A172 (cell line): ENCODE measurements around the gene BMPR2. TPM values are rescaled to one million over a fixed set of nuclear protein-coding genes. Genes with fewer than 3 reads are reported as not detected.
A peak's percentile ranks its signal among the peaks of the same experiment; 100 is the strongest.
"Not testable (repeated sequence)": the region's sequence is repeated elsewhere in the genome, so short reads cannot be mapped to it uniquely, and the experiment has no call there.

Experiments
- DNase-seq: peaks from one replicate; pipeline ENCODE4 v3.0.0-alpha.2; 2015; ENCODE audit warnings: low spot score
- total RNA-seq: library from RNA; depleted of rRNA; stranded (reverse); fragments of >200 nt; shearing (Covaris generic); gene quantifications from 2 replicates; pipeline ENCODE4 v1.2.3, GENCODE V29; 2014; rRNA removed

The BMPR2 gene
- total RNA-seq: 18.1 and 20.5 TPM in 2 replicates

DNA sequence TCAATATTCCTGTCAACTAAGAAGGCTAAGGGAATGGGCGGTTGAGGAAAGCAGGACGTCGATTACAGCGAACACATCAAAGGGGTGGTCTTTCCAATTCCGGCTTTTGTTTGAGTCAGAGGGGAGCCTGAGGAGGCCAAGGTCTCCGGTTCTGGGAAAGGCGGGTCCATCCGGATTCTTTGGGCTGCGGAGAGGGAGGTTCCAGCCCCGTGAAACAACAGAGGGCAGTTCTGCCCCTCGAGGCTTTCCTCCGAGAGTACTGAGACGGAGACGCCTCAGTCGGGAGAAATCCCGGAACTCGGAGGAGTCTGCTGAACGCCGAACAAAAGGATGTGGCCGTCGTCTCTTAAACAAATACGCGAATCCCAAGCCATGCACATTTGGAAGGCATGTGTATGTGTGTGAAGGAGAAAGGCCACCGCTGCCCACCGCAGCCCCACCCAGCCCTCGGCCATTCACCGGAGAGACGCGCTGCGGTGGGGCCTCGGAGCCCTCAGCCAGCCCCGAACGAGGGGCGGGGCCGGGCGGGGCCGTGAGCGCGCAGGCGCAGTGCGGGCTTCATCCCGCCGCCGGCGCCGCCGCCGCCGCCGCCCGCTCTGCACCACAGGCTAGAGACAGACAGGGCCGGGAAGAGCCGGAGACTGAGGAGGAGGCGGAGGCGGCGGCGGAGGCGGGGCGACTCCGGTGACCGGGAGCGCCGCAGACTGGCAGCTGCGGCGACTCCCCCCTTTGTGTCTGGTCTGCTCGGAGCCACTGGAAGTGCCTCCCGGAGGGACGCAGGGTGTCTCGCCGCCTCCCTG, at the start of gene BMPR2:
TSS of gene BMPR2 (plus strand) at position 719 of the 800 bp plus-strand sequence. CDS start 1,148 bp downstream, outside the sequence.
- DNase-seq: peak; percentile 85

DNA sequence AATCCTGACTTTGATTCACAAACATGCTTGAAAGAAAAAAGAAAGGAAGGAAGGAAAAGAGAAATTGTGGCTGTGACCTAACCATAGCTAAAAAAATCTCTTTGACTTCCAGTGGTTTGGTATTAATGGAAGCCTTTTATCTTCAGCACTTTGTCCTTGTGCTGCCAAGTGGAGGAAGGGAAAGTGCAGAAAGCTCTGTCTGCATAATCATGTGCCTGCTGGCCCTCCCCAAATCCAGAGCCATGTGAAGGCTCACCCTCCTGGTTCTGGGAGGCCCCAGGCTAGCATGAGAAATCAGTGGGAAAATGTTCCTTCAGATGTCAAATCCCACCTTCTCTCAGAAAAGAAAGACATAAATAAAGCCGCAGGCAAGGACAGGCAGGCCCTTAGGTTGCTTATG, 48.3 kb upstream of the BMPR2 start:
- DNase-seq: no peak

DNA sequence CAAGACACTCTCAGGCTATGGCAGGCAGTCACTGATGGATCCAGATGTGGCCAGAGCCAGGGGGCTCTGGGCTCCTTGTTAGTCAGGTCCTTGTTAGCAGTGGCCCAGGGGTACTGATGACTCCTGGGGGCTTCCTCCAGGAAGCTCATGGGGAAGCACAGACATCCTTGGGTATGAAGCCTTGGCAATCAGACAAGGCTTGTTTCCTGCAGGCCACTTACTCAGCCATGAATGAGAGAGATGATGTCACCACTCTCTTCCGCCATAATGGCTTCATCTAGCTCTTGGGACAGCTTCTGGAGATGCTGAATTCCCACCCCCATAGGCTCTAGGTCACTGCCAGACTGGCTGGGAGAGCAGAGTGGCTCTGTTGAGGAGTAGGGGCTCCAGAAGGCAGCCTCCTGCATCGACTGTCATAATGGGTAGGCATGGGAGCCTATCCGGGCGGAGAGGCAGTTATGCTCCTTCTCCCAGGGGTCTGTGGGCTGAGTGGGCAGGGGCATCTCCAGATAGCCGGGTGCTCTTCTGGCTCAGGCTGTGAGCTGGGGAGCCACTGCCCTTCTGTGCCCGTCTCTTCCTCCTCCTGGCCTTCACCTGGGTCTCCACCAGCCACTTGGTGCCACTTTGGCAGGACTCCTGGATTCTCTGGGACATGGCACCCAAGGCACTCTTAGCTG, 40.2 kb upstream of the BMPR2 start:
- DNase-seq: peak; percentile 23

DNA sequence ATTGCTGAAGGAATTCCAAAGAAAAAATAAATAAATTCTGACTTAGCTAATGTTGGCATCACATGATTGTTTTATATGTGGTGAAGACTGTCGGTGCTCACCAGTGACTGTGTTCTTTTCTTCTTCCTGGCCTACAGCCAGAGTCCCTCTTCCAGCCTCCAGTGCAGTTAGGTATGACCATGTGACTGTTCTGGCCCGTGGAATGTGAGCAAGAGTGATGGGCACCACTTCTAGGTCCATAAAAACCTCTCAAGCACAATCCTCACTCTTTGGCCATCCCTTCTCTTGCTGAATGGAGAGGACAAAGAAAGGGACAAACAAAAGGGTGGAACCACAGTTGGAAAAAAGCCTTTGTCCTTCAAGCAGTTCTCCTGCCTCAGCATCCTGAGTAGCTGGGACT, 39.0 kb upstream of the BMPR2 start:
- peak; percentile 14 for DNase-seq

DNA sequence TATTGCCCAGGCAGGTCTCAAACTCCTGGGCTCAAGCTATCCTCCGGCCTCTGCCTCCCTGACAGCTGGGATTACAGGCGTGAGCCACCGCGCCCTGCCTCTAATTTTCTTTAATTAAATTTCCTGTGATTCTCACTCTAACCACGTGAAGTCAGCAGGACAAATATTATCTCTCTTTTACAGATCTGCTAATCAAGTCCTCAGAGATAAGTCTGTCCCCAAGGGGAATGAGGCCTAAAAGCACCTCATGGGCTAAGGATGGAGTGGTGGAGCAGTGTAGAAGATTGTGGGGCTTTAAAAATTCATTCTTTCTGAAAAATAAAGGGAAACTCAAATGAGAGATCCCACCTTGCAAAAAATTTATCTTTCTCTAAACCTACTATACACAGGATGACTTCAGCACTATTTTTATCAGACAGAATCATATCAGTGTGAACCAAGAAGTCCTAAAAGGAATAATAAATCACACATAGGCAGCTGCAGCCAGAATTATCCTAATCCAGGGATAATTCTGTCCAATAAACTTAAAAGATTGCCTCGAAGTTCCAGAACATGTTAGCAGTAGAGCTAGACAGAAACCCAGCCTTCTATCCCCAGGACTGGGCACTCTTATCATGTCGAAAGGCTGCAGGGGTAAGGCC, 38.3 kb upstream of the BMPR2 start:
- no peak for DNase-seq

DNA sequence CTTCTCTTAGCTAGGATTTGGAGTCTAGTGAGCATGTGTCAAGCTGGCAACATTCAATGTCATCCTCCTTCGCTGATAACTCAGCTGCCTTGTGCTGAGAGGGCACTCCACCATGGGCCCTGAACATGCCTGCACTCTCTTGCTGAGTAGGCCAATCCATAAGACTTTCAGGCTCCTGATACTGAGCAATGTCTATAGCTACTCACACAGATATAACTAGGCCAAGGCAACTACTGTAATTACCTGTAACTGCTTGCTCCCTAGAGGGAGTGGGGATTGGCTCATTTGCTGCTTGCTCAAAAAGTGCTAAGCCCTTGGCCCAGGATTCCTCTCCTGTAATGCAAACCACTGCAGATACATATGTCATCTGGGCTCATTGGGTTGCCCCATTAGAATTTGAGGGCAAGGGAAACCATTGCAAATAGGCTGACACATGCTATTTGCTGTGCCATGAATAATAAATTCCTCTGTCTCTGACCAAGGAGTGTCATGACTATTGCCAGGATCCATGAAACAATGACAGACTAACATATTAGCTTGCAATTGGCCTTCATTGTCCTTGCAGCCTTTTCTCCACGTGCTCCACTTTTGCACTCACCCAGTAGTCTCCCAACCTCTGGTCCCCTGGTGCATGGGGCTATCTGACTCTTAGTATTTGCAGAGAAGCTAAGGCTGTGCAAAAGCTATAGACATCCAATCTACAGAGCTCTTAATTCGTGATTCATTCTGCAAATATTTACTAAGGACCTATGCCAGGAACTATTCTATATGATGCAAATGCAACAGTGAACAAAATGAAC, 36.9 kb upstream of the BMPR2 start:
- DNase-seq: peak; percentile 18

DNA sequence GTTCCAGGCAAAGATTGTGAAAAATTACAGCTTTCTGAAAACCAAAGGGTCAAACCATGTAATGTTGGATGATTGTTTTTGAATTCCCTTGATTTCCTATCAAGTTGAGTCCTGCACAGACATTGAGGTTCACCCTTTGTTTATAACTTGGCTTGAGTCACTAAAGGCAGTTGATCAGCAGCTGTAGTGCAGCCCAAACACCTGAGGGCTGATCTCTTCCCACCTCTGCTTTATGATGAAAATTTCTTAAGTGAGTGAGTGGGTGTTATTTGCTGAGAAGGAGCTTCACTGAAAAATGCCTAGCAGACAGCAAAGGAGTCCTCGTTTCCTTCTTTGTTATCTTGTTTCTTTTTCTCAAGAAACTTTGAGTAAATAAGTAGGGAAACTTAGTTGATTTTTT, 31.9 kb upstream of the BMPR2 start:
- DNase-seq: no peak

DNA sequence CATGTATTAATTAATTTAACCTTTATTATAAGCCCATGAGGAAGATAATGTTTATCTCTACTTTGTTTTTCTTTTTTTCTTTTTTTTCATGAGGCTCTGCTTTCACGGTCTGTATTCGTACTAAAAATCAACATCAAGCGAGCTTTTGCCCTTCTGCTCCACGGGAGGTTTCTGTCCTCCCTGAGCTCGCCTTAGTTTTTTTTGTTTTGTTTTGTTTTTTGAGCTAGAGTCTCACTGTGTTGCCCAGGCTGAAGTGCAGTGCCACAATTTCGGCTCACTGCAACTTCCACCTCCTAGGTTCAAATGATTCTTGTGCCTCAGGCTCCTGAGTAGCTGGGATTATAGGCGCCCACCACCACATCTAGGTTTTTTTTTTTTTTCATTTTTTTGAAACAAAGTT, 29.9 kb upstream of the BMPR2 start:
- no peak for DNase-seq

DNA sequence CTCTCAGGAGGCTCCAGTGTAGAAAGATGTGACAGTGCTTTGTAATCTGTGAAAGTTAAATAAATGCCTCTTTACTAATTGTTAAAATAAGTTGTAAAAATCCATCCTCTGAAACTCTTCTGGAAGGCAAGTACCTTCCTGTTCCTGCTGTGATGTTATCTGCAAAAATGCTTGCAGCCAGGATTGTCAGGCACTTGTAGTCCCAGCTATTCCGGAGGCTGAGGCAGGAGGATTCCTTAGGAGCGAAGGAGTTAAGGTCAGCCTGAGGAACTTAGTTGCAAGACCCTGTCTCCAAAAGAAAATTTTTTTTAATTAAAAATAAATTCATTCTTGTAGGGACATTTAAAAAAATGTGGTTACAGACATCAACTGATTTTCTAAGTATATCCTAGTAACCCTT, 22.7 kb upstream of the BMPR2 start:
- DNase-seq: no peak

DNA sequence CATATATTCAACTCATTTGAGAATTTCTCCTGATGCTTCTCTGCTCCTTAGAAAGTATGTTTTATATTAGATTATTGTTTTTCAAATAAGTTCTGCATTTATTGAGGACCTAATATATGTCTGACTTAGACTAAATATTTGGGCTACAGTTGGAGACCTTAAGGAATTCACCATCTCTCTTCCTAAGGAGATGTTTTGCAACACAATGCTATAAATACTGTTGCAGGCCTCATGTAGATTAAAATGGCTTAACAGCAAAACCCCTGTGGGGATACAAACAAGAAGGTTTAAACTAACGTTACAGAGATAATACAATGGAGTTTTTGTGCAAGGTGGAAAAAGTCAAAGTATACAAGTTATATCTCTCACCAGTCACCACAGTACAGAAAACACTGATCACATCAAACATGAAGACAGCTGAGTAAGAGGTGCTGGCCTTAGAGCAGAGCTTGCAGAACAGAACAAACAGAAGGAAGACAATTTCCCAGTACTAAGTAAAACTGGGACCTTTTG, 20.1 kb upstream of the BMPR2 start:
- no peak for DNase-seq

DNA sequence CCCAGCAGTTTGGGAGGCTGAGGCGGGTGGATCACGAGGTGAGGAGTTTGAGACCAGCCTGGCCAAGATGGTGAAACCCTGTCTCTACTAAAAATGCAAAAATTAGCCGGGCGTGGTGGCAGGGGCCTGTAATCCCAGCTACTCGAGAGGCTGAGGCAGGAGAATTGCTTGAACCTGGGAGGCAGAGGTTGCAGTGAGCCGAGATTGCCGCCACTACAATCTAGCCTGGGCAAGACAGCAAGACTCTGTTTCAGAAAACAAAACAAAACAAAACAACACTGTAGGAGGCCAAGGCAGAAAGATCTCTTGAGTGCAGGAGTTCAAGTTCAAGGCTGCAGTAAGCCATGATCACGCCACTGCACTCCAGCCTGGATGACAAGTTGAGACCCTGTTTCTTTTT, 17.2 kb upstream of the BMPR2 start:
- not testable (repeated sequence) for DNase-seq

DNA sequence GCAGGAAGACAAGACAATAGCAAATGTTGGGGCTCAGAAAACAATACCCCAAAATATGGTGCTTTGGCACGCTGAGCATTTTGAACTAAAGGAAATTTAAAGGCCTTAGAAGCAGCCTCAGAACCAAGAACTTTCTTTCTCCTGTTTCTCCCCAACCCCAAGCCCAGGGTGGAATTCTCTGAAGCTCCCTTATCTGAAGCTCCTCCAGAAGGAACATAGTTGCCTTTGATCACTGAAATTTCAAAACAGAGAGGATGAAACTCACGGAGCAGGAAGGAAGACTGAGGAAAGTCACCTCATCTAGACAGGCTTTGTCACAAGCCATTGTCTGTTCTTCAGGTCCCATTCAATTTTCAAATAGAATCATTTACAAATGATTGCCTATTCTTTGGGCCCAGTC, 15.5 kb upstream of the BMPR2 start:
- DNase-seq: no peak

DNA sequence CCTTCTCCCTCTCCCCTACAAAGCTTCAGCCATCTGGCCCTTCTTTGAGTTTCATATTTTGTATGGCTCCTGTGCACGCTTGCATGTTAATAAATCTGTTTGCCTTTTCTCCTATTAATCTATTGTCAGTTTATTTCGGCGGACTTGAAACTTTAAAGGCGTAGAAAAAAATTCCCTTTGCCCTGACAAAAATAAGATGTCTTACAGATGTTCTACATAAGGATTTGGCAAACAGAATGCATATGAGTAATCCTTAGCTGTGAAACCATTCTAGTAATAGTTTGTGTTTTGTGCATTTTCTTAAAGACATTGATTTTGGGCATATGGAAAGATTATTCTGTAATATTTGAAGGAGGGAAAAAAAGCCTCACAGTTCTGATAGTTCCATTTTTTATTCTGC, 15.0 kb upstream of the BMPR2 start:
- no peak for DNase-seq

DNA sequence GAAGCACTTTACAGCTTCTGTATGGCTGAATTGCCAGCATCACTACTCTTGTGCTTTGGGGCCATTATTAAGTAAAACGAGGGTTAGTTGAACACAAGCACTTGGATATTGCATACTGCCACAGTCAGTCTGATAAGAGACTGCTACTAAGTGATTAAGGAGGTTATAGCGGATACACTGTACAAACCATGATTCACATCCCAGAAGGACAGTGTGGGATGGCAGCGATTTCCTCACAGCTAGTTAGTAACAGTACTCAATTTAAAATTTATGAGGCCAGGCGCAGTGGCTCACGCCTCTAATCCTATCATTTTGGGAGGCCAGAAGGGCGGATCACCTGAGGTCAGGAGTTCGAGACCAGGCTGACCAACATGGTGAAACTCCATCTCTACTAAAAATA, 2.6 kb upstream of the BMPR2 start:
- peak; percentile 67 for DNase-seq

DNA sequence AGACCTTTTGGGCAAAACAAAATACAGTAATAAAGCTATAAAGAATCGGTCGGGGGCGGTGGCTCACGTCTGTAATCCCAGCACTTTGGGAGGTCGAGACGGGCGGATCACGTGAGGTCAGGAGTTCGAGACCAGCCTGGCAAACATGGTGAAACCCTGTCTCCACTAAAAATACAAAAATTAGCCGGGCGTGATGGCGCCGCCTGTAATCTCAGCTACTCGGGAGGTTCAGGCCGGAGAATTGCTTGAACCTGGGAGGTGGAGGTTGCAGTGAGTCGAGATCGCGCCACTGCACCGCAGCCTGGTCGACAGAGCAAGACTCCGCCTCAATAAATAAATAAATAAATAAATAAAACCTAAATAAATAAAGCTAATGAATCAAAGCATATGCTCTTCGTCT, 1.7 kb upstream of the BMPR2 start:
- DNase-seq: not testable (repeated sequence)

DNA sequence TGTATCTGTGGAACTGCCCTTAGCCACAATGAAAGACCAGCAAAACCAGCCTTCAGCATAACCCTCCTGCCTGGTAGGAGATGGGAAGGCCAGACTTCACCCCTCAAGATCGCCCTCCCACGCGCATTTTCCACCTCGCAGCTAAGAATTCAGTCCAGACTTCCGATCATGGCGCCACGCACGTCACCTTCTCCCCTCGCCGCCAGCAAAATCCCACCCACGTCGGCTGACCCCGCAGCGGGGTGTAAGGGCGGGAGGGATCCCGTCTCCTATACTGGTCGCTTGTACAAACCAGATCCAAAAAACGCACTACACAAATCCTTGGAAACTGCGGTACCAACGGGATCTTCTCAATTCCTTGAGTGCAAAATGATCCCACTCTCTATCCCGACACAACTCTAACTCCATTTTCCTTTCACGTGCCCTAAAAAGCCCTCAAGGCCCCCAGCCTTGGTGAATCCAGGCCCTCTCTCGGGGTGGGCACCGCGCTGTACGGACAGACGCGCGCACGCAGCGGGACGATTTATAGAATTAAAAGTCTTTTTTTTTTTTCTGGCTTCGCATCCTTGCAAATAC, 1.0 kb upstream of the BMPR2 start:
- peak; percentile 36 for DNase-seq

DNA sequence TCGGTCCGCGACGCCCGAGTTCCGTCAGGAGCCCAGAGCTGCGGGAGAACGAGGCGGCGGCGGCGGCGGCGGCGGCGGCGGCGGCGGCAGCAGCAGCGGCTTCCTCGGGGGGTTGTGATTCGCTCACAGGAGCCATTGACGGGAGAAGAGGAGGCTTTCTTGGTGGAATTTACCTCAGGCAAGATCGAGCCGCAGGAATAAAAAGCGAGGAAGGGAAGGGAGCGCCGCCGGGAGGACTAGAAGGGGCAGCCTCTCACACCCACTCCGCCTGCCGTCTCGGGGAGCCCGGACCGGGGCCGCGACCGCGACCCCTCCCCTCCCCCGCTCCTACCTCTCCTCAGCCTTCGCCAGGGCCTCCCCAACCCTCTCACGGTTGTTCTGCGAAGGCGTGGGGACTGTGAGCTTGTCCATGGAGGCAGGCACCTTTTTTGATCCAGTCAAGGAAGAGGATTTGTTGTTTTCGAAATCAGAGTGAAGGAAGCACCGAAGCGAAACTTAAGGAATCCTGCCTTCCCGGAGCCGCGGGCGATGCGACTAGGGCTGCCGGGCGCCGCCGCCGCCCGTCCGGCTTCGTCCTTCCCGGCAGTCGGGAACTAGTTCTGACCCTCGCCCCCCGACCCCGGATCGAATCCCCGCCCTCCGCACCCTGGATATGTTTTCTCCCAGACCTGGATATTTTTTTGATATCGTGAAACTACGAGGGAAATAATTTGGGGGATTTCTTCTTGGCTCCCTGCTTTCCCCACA, 506 bp downstream of the BMPR2 start:
- DNase-seq: peak; percentile 46

DNA sequence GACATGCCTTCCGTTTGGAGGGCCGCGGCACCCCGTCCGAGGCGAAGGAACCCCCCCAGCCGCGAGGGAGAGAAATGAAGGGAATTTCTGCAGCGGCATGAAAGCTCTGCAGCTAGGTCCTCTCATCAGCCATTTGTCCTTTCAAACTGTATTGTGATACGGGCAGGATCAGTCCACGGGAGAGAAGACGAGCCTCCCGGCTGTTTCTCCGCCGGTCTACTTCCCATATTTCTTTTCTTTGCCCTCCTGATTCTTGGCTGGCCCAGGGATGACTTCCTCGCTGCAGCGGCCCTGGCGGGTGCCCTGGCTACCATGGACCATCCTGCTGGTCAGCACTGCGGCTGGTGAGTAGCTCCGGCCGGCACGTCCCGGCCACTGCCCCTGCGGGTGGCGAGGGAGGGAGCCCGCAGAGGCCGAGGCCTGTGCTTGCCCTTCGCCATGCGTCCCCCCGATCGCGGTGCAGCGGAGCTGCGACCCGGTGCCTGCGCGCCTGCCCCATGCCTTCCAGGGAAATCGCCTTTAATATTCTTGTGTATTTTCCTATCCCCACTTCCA, 1.2 kb downstream of the BMPR2 start:
- DNase-seq: peak; percentile 11

DNA sequence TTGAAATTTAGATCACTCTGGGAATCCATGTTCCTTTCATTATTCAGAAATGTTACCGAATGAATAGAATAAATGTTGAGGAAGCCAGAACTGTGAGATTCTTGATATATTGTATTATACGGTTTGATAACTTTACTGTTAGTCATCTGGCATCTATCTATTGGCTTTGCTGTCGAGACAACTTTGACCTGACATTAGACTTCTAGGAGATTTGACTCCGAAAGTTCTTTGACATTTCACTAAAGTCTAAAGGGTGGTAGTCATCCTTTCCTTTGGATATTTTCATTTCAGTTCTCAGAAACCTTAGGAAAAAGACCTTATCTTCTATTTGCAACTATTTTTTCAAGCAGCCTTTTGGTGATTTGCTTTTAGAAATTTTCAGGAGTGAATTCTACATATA, 1.9 kb downstream of the BMPR2 start:
- peak; percentile 16 for DNase-seq

DNA sequence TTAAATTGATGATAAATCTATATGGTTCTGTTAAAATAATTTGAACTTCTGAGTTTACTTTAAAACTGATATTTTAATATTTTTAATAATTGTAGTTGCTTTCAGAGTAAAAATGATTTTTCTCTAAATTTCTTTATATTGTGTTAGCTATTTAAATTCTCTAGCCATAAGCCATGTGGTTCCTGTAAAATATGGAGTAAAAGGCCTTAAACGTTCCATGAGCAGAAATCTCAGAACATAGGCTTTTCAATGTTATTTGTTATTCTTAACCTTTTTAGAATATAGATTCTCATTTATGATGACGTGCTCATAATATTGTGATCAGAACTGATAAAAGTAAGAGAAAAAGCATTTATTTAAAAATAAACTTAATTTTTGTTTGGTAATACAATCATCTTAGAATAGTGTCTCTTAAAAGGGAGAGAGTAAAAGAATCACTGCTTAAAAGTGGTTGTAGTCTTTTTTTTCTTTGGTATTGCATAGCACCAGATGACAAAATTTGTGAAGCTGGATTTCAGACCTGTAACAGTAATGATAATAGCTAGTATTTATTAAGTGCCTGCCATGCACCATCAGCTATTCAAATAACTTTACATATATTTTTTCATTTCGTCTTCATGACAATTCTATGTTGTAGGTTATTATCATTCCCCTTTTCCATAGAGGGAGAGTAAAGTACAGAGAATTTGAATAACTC, 2.7 kb downstream of the BMPR2 start:
- DNase-seq: peak; percentile 8
